Activated CD8-positive, alpha-beta memory T cell treated with anti-CD3 and anti-CD28 coated beads for 4 hours (primary cell): ENCODE results near the gene TUBA4B.

Experiments used
- DNase-seq, 2 donors: peaks; one replicate each; pipeline ENCODE4 v3.0.0-alpha.2; 2020; ENCODE audit warnings: low read depth in 2 of 2

TUBA4B gene

GRCh38 chr2:219314804-219315468 lies 61.9 kb downstream of the TUBA4B start:
- no peak for DNase-seq
